ENCODE data around the gene PRR23E. TPM values are rescaled to one million over a fixed set of nuclear protein-coding genes. Genes with fewer than 3 reads are reported as not detected.

The PRR23E gene
- total and polyA plus RNA-seq, 2 experiments from 2014 or later, result not detected

- Histone ChIP-seq H3K9me3 (ENCODE audit: low read depth) (no peaks in the 10 kb centered on the region), H3K36me3 (no peaks in the 10 kb centered on the region), H3K4me3 (no peak overlapping the region), H3K27ac (no peak overlapping the region), H3K4me1 (ENCODE audit: low read depth) (no peaks in the 10 kb centered on the region), H3K27me3 (no peaks in the 10 kb centered on the region)
- no peak for TF ChIP-seq CTCF (IDR thresholded peaks at IDR 0.05; ENCODE audit: low read depth, low read length)
- no peak for DNase-seq (ENCODE audit: low read depth in 1 of 2, low spot score in 1 of 2)
Measured at GRCh38 chr3:127149621-127150310, 43.2 kb upstream of the PRR23E start.

DNA sequence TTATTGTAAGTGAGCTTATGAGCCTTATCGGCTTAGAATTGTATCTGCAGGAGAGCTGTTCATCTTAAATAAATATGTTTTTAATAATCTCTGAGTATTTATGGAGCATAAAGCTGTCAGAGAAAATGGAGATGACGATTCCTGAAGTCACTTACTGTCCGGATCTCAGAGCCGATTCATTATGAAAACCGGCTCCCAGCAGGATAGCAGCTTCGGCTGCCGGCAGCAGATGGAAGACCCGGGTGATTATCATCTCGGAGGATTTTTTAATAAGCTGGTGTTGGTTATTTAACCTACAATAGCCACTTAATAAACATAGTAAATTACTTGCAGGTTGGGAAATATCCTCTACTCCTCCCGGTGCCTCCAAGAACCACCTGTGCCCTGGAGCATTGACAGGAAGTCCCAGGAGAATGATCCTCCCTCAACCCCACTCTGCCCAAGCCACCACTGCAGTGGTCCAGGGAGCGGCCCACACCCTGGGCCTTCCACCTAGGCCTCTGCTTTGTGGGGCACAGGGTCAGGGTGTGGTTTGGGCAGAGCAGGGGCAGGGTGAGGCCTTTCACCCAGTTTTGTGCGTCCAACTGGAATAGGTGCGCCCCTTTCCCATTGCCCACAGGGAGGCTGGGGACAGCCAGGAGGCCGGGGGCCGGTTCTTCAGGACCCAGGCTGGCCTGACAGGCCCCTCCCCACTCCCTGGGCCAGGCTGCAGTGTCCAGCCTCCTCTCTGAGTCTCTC, 42.2 kb upstream of the PRR23E start:
- DNase-seq (ENCODE audit: low read depth in 1 of 2, low spot score in 1 of 2), result no peak
- no peak overlapping the region for H3K4me3 ChIP-seq
- no peaks in the 10 kb centered on the region for H3K4me1 ChIP-seq (ENCODE audit: low read depth)
- no peak overlapping the region for H3K27ac ChIP-seq
- no peaks in the 10 kb centered on the region for H3K36me3 ChIP-seq
- H3K27me3 ChIP-seq, result no peaks in the 10 kb centered on the region
- no peak for TF ChIP-seq CTCF (IDR thresholded peaks at IDR 0.05; ENCODE audit: low read depth, low read length)
- H3K9me3 ChIP-seq (ENCODE audit: low read depth), result no peaks in the 10 kb centered on the region

- Histone ChIP-seq H3K36me3 (no peaks in the 10 kb centered on the region), H3K27ac (no peak overlapping the region), H3K4me1 (ENCODE audit: low read depth) (no peaks in the 10 kb centered on the region), H3K9me3 (ENCODE audit: low read depth) (no peaks in the 10 kb centered on the region), H3K27me3 (no peaks in the 10 kb centered on the region), H3K4me3 (no peak overlapping the region)
- no peak for TF ChIP-seq CTCF (IDR thresholded peaks at IDR 0.05; ENCODE audit: low read depth, low read length)
- no peak for DNase-seq (ENCODE audit: low read depth in 1 of 2, low spot score in 1 of 2)
Measured at GRCh38 chr3:127151251-127151564, 41.7 kb upstream of the PRR23E start.

GRCh38 chr3:127151992-127152650, 40.8 kb upstream of the PRR23E start:
- no peak for DNase-seq (ENCODE audit: low read depth in 1 of 2, low spot score in 1 of 2)
- no peaks in the 10 kb centered on the region for H3K27me3 ChIP-seq
- no peak overlapping the region for H3K4me3 ChIP-seq
- no peak overlapping the region for H3K27ac ChIP-seq
- H3K36me3 ChIP-seq, result no peaks in the 10 kb centered on the region
- TF ChIP-seq CTCF (IDR thresholded peaks at IDR 0.05; ENCODE audit: low read depth, low read length), result no peak
- H3K4me1 ChIP-seq (ENCODE audit: low read depth), result no peaks in the 10 kb centered on the region
- H3K9me3 ChIP-seq (ENCODE audit: low read depth), result no peaks in the 10 kb centered on the region

DNA sequence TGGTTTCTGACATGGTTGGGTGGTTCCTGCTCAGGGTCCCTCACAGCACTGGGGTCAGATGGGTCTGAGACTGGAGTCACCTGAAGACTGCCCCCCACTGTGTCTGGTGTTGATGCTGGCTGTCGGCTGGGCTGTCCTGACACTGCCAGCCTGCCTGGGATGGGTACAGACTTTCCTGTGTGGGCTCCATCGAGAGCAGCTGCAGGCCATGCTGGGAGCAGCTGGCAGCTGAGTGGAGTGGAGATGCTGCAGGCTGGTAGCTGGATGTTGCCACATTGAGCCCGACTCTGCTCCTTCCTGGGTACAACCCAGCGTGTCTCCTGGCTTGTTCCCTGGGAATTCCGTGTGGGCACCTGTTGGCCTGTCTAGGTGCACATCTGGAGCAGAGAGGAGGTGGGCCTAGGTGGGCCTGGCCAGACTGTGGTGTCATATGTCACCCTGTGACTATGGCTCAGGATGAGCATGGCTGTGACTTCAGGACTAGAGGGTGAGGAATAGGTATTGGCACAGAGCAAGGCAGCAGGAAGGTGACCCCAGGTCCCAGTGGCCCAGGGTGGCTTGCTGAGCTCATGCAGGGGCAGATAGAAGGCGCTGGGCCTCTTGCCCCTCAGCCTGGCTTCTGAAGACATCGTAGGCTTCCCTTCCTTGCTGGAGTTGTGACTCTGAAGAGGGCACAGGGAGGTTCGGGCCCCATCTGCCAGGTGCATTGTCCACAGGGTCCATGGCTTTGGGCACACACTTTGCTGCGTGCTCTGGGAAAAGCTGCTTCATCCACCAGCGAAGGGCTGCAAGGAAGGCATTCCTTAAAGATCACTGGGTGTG, 40.0 kb upstream of the PRR23E start:
- TF ChIP-seq CTCF (IDR thresholded peaks at IDR 0.05; ENCODE audit: low read depth, low read length), result no peak
- Histone ChIP-seq H3K27ac (no peak overlapping the region), H3K4me1 (ENCODE audit: low read depth) (no peaks in the 10 kb centered on the region), H3K27me3 (no peaks in the 10 kb centered on the region), H3K4me3 (no peak overlapping the region), H3K36me3 (no peaks in the 10 kb centered on the region), H3K9me3 (ENCODE audit: low read depth) (no peaks in the 10 kb centered on the region)
- no peak for DNase-seq (ENCODE audit: low read depth in 1 of 2, low spot score in 1 of 2)
